Liver (tissue), 9 donors: ENCODE results near the gene KCNJ1. TPM values are rescaled to one million over a fixed set of nuclear protein-coding genes. Genes with fewer than 3 reads are reported as not detected.

Experiments
- DNase-seq: peaks from one replicate; pipeline ENCODE4 v3.0.0-alpha.2; 2017; ENCODE audit warnings: low spot score
- H3K27ac ChIP-seq, 2 donors: one replicate each; pipeline ENCODE4 v1.7.0; 2013; ENCODE audit warnings: inconsistent platforms in 2 of 2, low read length in 2 of 2, control low read depth in 1 of 2, low read depth in 1 of 2, mild to moderate bottlenecking in 1 of 2
- H3K27me3 ChIP-seq, 4 donors: one replicate each; pipeline versions ENCODE4 v1.6.1 to v1.7.0; 2013; ENCODE audit warnings: low read length in 3 of 4, inconsistent platforms in 1 of 4, mild to moderate bottlenecking in 1 of 4, moderate library complexity in 1 of 4; ENCODE audit not compliant: control insufficient read depth in 4 of 4, insufficient read depth in 4 of 4
- H3K36me3 ChIP-seq, 4 donors: one replicate each; pipeline versions ENCODE4 v1.6.1 to v1.7.0; 2013; ENCODE audit warnings: low read length in 3 of 4, mild to moderate bottlenecking in 3 of 4, low read depth in 1 of 4, moderate library complexity in 1 of 4; ENCODE audit not compliant: control insufficient read depth in 4 of 4, insufficient read depth in 3 of 4
- H3K4me1 ChIP-seq, 4 donors: one replicate each; pipeline versions ENCODE4 v1.6.1 to v1.7.0; 2013; ENCODE audit warnings: low read length in 3 of 4, mild to moderate bottlenecking in 3 of 4, moderate library complexity in 1 of 4; ENCODE audit not compliant: control insufficient read depth in 4 of 4, insufficient read depth in 4 of 4
- H3K4me3 ChIP-seq, 3 donors: one replicate each; pipeline versions ENCODE4 v1.6.1 to v1.7.0; 2013; ENCODE audit warnings: low read length in 3 of 3, control low read depth in 1 of 3, low read depth in 1 of 3, mild to moderate bottlenecking in 1 of 3
- H3K9ac ChIP-seq, 2 donors: one replicate each; pipeline ENCODE4 v1.7.0; 2013; ENCODE audit warnings: low read length in 2 of 2, mild to moderate bottlenecking in 2 of 2, moderate library complexity in 2 of 2, control low read depth in 1 of 2, low read depth in 1 of 2
- H3K9me3 ChIP-seq, 4 donors: one replicate each; pipeline versions ENCODE4 v1.6.1 to v1.7.0; 2013; ENCODE audit warnings: low read length in 3 of 4; ENCODE audit not compliant: control insufficient read depth in 4 of 4
- EGR1 ChIP-seq, 2 donors: IDR thresholded peaks; 2 replicates each; pipeline ENCODE4 v1.6.1; 2016 to 2018; ENCODE audit warnings: antibody characterized with exemption in 2 of 2, low read depth in 2 of 2
- FOXA1 ChIP-seq: IDR thresholded peaks from 2 replicates; pipeline ENCODE4 v1.6.1; 2016; ENCODE audit warnings: antibody characterized with exemption
- FOXA2 ChIP-seq: IDR thresholded peaks from 2 replicates; pipeline ENCODE4 v1.6.1; 2016; ENCODE audit warnings: antibody characterized with exemption
- GABPA ChIP-seq, 2 donors: IDR thresholded peaks in 1 of 2; conservative IDR thresholded peaks in 1 of 2; 2 replicates each; pipeline ENCODE4 v1.6.1; 2016; ENCODE audit warnings: antibody characterized with exemption in 2 of 2, mild to moderate bottlenecking in 1 of 2, moderate library complexity in 1 of 2
- HNF4G ChIP-seq: IDR thresholded peaks from 2 replicates; pipeline ENCODE4 v1.6.1; 2016; ENCODE audit warnings: antibody characterized with exemption
- JUND ChIP-seq, 2 donors: IDR thresholded peaks; 2 replicates each; pipeline ENCODE4 v1.6.1; 2016; ENCODE audit warnings: antibody characterized with exemption in 2 of 2
- NR2F2 ChIP-seq: IDR thresholded peaks from 2 replicates; pipeline ENCODE4 v1.6.1; 2016; ENCODE audit warnings: antibody characterized with exemption
- RAD21 ChIP-seq, 2 donors: IDR thresholded peaks; 2 replicates each; pipeline ENCODE4 v1.6.1; 2016; ENCODE audit warnings: antibody characterized with exemption in 2 of 2, mild to moderate bottlenecking in 2 of 2
- RXRA ChIP-seq, 2 donors: IDR thresholded peaks; 2 replicates each; pipeline ENCODE4 v1.6.1; 2017 to 2018; ENCODE audit warnings: antibody characterized with exemption in 2 of 2, mild to moderate bottlenecking in 1 of 2
- SP1 ChIP-seq: IDR thresholded peaks from 2 replicates; pipeline ENCODE4 v1.6.1; 2018; ENCODE audit warnings: antibody characterized with exemption, mild to moderate bottlenecking
- TAF1 ChIP-seq: conservative IDR thresholded peaks from 2 replicates; pipeline ENCODE4 v1.6.1; 2016; ENCODE audit warnings: antibody characterized with exemption, mild to moderate bottlenecking
- YY1 ChIP-seq: IDR thresholded peaks from 2 replicates; pipeline ENCODE4 v1.6.1; 2016; ENCODE audit warnings: antibody characterized with exemption, mild to moderate bottlenecking
- WGBS: extraction: QIAGEN DNeasy Blood & Tissue Kit; methylation state at CpG from one replicate; pipeline ENCODE4 v1.1.7; 2013; 5-methylcytosine and 5-hydroxymethylcytosine counted together
- polyA plus RNA-seq, 2 donors: library from polyadenylated mRNA; stranded (reverse) in 1 of 2; unstranded in 1 of 2; fragments of 200-250 nt in 1 of 2; fragments of >200 nt in 1 of 2; fragmentation: Nextera tagmentation in 1 of 2; extraction: Ambion mirVana in 1 of 2; gene quantifications; one replicate each; pipeline versions ENCODE4 v1.2.1 to v1.2.3, GENCODE V29; 2013 to 2015
- total RNA-seq, 2 donors: library from RNA; depleted of rRNA; stranded (reverse); fragments of >200 nt; gene quantifications; one replicate each; pipeline ENCODE4 v1.2.3, GENCODE V29; 2014
- TF ChIP-seq, protein P1 (sequence below): IDR thresholded peaks from 2 replicates; pipeline ENCODE4 v1.6.1; 2016; ENCODE audit warnings: antibody characterized with exemption
- TF ChIP-seq, protein P2 (sequence below): IDR thresholded peaks from 2 replicates; pipeline ENCODE4 v1.6.1; 2016; ENCODE audit warnings: antibody characterized with exemption
- TF ChIP-seq, protein P3 (sequence below): IDR thresholded peaks from 2 replicates; pipeline ENCODE4 v1.6.1; 2016; ENCODE audit warnings: antibody characterized with exemption
- TF ChIP-seq, protein P4 (sequence below): fragments of 150-350 bp; IDR thresholded peaks from 2 replicates; pipeline ENCODE4 v1.5.1; 2017; ENCODE audit warnings: improper control_type of control experiment, low read depth, low read length; ENCODE audit not compliant: missing input control
- TF ChIP-seq, protein P5 (sequence below): IDR thresholded peaks from 2 replicates; pipeline ENCODE4 v1.6.1; 2016; ENCODE audit warnings: antibody characterized with exemption, mild to moderate bottlenecking
- donor health status: healthy.
- donor health status: healthy.
- donor health status: healthy.
- donor health status: healthy.
- donor health status: healthy.

Gene KCNJ1
- total and polyA plus RNA-seq, 4 donors: 0.14 to 0.23 TPM; not detected in 2

DNA sequence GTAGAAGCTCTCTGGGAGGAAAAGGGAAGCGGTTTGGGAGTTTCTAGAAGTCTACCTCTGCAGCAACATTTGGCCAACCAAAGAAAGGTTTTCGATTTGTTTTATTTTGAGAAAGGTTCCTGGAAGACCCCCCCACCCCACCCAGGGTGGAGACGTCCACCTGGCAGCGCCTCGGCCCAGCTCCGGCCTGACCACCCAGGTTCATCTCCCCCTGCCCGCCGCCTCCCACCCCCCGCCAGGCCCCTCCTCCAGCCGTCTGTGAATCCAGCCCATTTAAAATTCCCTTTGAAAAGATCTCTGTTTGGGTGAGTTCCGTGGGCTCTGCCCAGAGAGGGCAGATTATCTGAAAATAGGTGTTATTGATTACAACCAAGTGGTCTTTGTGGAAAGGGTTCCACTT is 43.3 kb downstream of the KCNJ1 start:
- H3K36me3 ChIP-seq: peaks cover 0 to 2% (median 0%) of the 10 kb centered on the region in 4 donors
- H3K4me1 ChIP-seq: peaks cover 0 to 4% (median 0%) of the 10 kb centered on the region in 4 donors
- H3K9me3 ChIP-seq: no peaks in the 10 kb centered on the region
- no peak for DNase-seq
- 70% methylated on average over 11 of the region's 11 CpGs for WGBS
- no peak overlapping the region for H3K27ac ChIP-seq
- H3K9ac ChIP-seq: no peak overlapping the region
- TF ChIP-seq RXRA (IDR thresholded peaks at IDR 0.05): no peak
- TF ChIP-seq NR2F2: no peak
- TF ChIP-seq SP1: no peak
- TF ChIP-seq, protein P1, sequence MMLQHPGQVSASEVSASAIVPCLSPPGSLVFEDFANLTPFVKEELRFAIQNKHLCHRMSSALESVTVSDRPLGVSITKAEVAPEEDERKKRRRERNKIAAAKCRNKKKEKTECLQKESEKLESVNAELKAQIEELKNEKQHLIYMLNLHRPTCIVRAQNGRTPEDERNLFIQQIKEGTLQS: no peak
- no peak for TF ChIP-seq RAD21 (IDR thresholded peaks at IDR 0.05)
- no peaks in the 10 kb centered on the region for H3K27me3 ChIP-seq
- H3K4me3 ChIP-seq: peak overlapping the region in 1 of 3 donors; percentile 32

DNA sequence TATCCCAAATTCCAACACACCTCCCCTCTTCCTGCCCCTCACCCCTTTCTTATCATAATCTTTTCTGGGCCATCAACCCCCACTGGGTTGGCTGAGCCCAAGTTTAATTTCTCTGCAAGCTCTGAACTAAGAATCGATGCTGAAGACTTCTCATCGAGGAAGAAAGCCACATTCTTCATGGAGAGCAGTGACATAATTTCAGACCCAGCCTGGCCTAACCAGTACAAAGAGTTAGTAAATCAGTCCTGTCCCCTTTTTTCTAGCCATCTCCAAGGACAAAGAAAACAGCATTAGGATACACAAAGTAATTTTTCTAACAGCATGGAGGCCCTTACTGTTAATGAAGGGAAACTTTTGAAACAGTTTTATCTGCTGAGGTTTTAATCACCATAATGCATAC is 45.0 kb downstream of the KCNJ1 start:
- TF ChIP-seq SP1 (no peak), NR2F2 (no peak), FOXA2 (no peak), RAD21 (IDR thresholded peaks at IDR 0.05) (no peak), TAF1 (no peak), FOXA1 (no peak), EGR1 (IDR thresholded peaks at IDR 0.05; ENCODE audit: low read depth in 2 of 2) (no peak), HNF4G (no peak), YY1 (no peak), JUND (IDR thresholded peaks at IDR 0.05) (no peak), RXRA (IDR thresholded peaks at IDR 0.05) (no peak), GABPA (IDR thresholded peaks at IDR 0.05 in 1 of 2, conservative IDR thresholded peaks at IDR 0.05 in 1 of 2) (no peak)
- TF ChIP-seq, protein P2, sequence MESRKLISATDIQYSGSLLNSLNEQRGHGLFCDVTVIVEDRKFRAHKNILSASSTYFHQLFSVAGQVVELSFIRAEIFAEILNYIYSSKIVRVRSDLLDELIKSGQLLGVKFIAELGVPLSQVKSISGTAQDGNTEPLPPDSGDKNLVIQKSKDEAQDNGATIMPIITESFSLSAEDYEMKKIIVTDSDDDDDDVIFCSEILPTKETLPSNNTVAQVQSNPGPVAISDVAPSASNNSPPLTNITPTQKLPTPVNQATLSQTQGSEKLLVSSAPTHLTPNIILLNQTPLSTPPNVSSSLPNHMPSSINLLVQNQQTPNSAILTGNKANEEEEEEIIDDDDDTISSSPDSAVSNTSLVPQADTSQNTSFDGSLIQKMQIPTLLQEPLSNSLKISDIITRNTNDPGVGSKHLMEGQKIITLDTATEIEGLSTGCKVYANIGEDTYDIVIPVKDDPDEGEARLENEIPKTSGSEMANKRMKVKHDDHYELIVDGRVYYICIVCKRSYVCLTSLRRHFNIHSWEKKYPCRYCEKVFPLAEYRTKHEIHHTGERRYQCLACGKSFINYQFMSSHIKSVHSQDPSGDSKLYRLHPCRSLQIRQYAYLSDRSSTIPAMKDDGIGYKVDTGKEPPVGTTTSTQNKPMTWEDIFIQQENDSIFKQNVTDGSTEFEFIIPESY: no peak
- TF ChIP-seq, protein P3, sequence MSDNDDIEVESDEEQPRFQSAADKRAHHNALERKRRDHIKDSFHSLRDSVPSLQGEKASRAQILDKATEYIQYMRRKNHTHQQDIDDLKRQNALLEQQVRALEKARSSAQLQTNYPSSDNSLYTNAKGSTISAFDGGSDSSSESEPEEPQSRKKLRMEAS: no peak
- TF ChIP-seq, protein P4, sequence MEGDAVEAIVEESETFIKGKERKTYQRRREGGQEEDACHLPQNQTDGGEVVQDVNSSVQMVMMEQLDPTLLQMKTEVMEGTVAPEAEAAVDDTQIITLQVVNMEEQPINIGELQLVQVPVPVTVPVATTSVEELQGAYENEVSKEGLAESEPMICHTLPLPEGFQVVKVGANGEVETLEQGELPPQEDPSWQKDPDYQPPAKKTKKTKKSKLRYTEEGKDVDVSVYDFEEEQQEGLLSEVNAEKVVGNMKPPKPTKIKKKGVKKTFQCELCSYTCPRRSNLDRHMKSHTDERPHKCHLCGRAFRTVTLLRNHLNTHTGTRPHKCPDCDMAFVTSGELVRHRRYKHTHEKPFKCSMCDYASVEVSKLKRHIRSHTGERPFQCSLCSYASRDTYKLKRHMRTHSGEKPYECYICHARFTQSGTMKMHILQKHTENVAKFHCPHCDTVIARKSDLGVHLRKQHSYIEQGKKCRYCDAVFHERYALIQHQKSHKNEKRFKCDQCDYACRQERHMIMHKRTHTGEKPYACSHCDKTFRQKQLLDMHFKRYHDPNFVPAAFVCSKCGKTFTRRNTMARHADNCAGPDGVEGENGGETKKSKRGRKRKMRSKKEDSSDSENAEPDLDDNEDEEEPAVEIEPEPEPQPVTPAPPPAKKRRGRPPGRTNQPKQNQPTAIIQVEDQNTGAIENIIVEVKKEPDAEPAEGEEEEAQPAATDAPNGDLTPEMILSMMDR: no peak
- TF ChIP-seq, protein P5, sequence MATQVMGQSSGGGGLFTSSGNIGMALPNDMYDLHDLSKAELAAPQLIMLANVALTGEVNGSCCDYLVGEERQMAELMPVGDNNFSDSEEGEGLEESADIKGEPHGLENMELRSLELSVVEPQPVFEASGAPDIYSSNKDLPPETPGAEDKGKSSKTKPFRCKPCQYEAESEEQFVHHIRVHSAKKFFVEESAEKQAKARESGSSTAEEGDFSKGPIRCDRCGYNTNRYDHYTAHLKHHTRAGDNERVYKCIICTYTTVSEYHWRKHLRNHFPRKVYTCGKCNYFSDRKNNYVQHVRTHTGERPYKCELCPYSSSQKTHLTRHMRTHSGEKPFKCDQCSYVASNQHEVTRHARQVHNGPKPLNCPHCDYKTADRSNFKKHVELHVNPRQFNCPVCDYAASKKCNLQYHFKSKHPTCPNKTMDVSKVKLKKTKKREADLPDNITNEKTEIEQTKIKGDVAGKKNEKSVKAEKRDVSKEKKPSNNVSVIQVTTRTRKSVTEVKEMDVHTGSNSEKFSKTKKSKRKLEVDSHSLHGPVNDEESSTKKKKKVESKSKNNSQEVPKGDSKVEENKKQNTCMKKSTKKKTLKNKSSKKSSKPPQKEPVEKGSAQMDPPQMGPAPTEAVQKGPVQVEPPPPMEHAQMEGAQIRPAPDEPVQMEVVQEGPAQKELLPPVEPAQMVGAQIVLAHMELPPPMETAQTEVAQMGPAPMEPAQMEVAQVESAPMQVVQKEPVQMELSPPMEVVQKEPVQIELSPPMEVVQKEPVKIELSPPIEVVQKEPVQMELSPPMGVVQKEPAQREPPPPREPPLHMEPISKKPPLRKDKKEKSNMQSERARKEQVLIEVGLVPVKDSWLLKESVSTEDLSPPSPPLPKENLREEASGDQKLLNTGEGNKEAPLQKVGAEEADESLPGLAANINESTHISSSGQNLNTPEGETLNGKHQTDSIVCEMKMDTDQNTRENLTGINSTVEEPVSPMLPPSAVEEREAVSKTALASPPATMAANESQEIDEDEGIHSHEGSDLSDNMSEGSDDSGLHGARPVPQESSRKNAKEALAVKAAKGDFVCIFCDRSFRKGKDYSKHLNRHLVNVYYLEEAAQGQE: no peak
- TF ChIP-seq, protein P1: no peak
- no peak overlapping the region for H3K27ac ChIP-seq
- no peaks in the 10 kb centered on the region for H3K27me3 ChIP-seq
- WGBS: 88% methylated on average over 2 of the region's 2 CpGs
- H3K4me3 ChIP-seq: no peak overlapping the region
- no peak overlapping the region for H3K9ac ChIP-seq
- H3K4me1 ChIP-seq: peaks cover 0 to 4% (median 0%) of the 10 kb centered on the region in 4 donors
- H3K9me3 ChIP-seq: no peaks in the 10 kb centered on the region
- peaks cover 0 to 2% (median 0%) of the 10 kb centered on the region in 4 donors for H3K36me3 ChIP-seq
- DNase-seq: no peak
